Lower leg skin (tissue), 3 donors: ENCODE data around the gene RBMS2.

Experiments
- CTCF ChIP-seq, 3 donors: fragments of 450-650 bp; IDR thresholded peaks; one replicate each; pipeline ENCODE4 v1.5.1; 2016; ENCODE audit warnings: antibody characterized with exemption in 3 of 3, mild to moderate bottlenecking in 3 of 3, moderate library complexity in 2 of 3
- POLR2A ChIP-seq, 2 donors: fragments of 450-650 bp; IDR thresholded peaks; one replicate each; pipeline ENCODE4 v1.6.1; 2016 to 2017; ENCODE audit warnings: antibody characterized with exemption in 2 of 2, mild to moderate bottlenecking in 1 of 2, moderate library complexity in 1 of 2

GRCh38 chr12:56599797-56600196 is 78.2 kb downstream of the RBMS2 start:
- TF ChIP-seq CTCF (IDR thresholded peaks at IDR 0.05) (no peak), POLR2A (IDR thresholded peaks at IDR 0.05) (no peak)
